Astrocyte of the cerebellum (primary cell): ENCODE data around the gene HMG20B.

Source experiments
- DNase-seq: peaks from one replicate; pipeline ENCODE4 v3.0.0-alpha.2; 2011; ENCODE audit warnings: low read depth
- H3K4me3 ChIP-seq: 2 replicates; pipeline ENCODE4 v1.5.1; 2011; ENCODE audit warnings: mild to moderate bottlenecking, low read depth, low read length, moderate library complexity
- in situ Hi-C: cut with HindIII; loops from 2 replicates; pipeline ENCODE4 v1.10.0; 2017; ENCODE audit warnings: low sequenced_read_pairs
- TF ChIP-seq, protein P1 (sequence below): IDR thresholded peaks from 2 replicates; pipeline ENCODE4 v1.5.1; 2012; ENCODE audit warnings: low read length, low read depth, moderate library complexity, mild to moderate bottlenecking; ENCODE audit errors: missing control alignments

Gene HMG20B

DNA sequence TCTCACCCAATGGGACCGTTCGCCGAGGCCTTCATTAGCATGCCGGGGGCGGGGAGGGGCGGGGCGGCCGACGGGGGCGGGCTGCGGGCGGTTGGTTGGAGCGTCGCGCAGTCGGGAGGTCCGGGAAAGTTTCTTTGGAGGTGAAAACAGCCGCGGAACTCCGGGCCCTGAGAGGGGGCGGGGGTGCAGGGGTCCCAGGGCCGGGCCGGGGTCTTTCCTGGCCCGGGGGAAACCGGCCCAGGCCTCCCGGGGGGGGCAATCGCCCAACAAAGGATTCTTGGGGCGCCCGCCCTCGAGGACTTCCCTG lies at the start of gene HMG20B:
Gene HMG20B (plus strand): TSS at position 90 of the 307 bp plus-strand sequence. CDS start 366 bp downstream, outside the sequence.
- no peak for DNase-seq
- H3K4me3 ChIP-seq = peak within 1 kb of the TSS; percentile 87
- TF ChIP-seq, protein P1, sequence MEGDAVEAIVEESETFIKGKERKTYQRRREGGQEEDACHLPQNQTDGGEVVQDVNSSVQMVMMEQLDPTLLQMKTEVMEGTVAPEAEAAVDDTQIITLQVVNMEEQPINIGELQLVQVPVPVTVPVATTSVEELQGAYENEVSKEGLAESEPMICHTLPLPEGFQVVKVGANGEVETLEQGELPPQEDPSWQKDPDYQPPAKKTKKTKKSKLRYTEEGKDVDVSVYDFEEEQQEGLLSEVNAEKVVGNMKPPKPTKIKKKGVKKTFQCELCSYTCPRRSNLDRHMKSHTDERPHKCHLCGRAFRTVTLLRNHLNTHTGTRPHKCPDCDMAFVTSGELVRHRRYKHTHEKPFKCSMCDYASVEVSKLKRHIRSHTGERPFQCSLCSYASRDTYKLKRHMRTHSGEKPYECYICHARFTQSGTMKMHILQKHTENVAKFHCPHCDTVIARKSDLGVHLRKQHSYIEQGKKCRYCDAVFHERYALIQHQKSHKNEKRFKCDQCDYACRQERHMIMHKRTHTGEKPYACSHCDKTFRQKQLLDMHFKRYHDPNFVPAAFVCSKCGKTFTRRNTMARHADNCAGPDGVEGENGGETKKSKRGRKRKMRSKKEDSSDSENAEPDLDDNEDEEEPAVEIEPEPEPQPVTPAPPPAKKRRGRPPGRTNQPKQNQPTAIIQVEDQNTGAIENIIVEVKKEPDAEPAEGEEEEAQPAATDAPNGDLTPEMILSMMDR = no peak
- in situ Hi-C loops = no loop called here

GRCh38 chr19:3523361-3524077 lies 49.2 kb upstream of the HMG20B start:
- TF ChIP-seq, protein P1 = no peak
- in situ Hi-C loops = no loop called here
- DNase-seq = no peak
- no peak overlapping the region for H3K4me3 ChIP-seq

DNA sequence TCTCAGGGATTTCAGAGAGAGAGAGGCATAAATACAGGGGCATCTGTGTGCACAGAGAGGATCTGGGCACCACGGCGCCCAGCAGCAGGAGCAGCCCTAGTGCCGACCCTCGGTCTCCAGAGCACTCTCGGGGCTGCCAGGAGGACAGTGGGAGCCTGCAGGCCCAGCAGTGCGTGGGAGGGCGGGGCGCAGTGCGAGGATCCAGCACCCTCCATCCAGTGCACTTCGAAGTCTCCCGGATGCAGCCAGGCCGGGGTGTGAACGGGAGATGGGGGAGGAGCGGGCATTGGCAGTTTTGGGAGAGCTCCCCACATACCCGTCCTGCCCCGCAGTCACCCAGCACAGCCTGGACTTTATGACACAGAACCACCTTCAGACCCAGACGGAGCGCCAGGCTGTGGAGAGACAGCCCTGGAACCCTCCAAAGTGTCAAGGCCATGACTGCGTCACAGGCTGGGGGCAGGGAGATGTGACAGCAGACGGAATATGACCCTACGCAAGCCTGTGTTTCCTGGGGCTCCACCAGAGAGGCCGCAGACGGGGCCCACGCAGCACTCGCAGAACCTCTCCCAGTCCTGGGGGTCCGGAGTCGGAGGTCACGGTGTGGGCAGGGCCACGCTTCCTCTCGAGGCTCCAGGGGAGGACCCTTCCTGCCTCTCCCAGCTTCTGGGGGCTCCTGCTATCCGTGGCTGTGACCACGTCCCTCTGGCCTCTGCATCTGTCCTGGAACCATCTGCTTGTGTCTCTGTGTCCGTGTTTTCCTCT lies 48.5 kb upstream of the HMG20B start:
- TF ChIP-seq, protein P1 = no peak
- DNase-seq = no peak
- in situ Hi-C loops = no loop called here
- H3K4me3 ChIP-seq = no peak overlapping the region

DNA sequence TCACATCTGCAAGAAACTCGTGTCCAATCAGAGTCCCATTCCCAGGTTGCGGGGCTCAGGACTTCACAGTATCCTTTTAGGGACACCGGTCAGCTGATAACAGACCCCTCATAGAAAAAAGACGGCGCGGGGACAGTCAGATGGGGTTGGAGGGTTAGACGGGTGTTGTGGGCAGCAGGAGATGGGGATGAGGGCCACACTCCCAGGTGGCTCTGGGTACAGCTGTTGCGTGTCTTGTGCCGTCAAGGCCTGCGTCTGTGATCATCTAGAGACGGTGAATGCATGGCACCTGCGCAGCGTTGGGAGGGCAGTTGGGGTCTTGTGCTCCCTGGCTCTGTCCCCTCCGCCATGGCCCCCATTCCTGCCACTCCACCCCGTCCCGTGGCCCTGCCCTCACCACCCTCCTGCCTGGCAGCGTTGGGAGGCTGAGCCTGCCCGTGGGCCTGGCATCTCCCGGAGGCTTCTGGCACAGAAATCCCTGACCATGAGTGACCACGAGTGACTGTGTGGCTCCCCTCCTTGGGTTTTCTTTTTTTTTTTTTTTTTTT lies 47.8 kb upstream of the HMG20B start:
- no peak for DNase-seq
- TF ChIP-seq, protein P1 = no peak
- no peak overlapping the region for H3K4me3 ChIP-seq
- in situ Hi-C loops = no loop called here

DNA sequence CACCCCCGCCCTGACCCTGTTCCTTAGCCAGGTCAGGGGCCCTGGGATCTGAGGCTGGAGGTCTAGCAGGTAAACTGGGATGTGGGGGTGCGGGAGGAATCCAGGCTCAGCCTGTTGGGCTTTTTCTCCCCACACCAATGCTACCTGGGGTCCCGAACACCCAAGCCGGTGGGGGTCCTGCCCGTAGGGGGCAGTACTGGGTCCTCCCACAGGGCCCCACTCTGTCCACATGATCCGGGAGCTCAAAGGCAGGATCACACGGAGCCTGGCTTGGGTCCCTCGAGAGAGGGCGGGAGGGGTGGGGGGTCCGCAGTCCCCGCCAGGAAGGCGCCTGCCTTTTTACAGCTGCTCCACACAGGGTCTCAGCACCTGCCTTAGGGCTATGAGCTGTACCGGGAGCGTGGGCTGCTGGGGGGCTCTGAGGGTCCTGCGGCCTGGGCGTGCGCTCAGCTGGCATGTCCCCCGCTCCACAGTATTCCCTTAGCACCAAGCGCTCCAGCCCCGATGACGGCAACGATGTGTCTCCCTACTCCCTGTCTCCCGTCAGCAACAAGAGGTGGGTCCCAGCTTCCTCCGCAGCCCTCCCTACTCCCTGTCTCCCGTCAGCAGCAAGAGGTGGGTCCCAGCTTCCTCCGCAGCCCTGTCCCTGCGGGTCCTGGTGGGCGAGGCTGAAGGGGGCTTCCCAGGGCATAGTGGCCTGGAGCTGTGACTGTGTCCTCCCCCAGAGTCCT lies 46.1 kb upstream of the HMG20B start:
- no peak for DNase-seq
- H3K4me3 ChIP-seq = no peak overlapping the region
- in situ Hi-C loops = no loop called here
- TF ChIP-seq, protein P1 = peak; percentile 18

DNA sequence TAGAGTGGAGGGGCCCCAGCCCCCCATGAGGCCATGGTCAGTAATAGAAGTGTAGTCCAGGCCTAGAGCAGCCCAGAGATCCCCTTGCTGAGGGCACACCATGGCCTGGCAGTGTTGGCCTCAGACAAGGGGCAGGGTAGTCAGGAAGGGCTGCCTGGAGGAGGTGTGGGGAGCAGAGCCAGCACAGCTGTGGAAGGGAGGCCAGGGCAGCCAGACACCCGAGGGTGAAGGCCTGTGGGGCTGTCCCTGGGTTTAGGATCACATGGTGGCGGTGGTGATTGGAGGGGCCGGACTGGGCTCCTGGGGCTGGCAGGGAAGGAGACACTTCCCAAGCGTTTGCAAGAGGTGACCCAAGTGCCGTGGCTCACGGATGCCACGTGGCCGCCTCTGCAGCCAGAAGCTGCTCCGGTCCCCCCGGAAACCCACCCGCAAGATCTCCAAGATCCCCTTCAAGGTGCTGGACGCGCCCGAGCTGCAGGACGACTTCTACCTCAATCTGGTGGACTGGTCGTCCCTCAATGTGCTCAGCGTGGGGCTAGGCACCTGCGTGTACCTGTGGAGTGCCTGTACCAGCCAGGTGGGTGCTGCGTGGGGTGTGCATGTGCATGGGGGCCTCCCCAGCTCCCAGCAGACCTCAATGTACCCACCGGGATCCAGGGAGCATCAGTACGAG lies 45.4 kb upstream of the HMG20B start:
- no peak for DNase-seq
- TF ChIP-seq, protein P1 = no peak
- H3K4me3 ChIP-seq = no peak overlapping the region
- in situ Hi-C loops = no loop called here
